GM18909 (cell line): Measurements from ENCODE around the gene BPTF.
"Not testable (repeated sequence)": the region's sequence is repeated elsewhere in the genome, so short reads cannot be mapped to it uniquely, and the experiment has no call there.

ENCODE experiments used
- ATAC-seq: cut with Tn5 transposase; IDR thresholded peaks from one replicate; pipeline ENCODE4 v1.9.1; 2021; ENCODE audit warnings: mild to moderate bottlenecking; ENCODE audit not compliant: unreplicated experiment, poor library complexity

BPTF gene, protein sequence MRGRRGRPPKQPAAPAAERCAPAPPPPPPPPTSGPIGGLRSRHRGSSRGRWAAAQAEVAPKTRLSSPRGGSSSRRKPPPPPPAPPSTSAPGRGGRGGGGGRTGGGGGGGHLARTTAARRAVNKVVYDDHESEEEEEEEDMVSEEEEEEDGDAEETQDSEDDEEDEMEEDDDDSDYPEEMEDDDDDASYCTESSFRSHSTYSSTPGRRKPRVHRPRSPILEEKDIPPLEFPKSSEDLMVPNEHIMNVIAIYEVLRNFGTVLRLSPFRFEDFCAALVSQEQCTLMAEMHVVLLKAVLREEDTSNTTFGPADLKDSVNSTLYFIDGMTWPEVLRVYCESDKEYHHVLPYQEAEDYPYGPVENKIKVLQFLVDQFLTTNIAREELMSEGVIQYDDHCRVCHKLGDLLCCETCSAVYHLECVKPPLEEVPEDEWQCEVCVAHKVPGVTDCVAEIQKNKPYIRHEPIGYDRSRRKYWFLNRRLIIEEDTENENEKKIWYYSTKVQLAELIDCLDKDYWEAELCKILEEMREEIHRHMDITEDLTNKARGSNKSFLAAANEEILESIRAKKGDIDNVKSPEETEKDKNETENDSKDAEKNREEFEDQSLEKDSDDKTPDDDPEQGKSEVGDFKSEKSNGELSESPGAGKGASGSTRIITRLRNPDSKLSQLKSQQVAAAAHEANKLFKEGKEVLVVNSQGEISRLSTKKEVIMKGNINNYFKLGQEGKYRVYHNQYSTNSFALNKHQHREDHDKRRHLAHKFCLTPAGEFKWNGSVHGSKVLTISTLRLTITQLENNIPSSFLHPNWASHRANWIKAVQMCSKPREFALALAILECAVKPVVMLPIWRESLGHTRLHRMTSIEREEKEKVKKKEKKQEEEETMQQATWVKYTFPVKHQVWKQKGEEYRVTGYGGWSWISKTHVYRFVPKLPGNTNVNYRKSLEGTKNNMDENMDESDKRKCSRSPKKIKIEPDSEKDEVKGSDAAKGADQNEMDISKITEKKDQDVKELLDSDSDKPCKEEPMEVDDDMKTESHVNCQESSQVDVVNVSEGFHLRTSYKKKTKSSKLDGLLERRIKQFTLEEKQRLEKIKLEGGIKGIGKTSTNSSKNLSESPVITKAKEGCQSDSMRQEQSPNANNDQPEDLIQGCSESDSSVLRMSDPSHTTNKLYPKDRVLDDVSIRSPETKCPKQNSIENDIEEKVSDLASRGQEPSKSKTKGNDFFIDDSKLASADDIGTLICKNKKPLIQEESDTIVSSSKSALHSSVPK (N-terminal part only)

GRCh38 chr17:67824735-67825626 is at the start of gene BPTF:
TSS of gene BPTF (plus strand) at chr17:67825503. CDS start at chr17:67825725, 222 bp downstream.
- ATAC-seq = peak; percentile 84

DNA sequence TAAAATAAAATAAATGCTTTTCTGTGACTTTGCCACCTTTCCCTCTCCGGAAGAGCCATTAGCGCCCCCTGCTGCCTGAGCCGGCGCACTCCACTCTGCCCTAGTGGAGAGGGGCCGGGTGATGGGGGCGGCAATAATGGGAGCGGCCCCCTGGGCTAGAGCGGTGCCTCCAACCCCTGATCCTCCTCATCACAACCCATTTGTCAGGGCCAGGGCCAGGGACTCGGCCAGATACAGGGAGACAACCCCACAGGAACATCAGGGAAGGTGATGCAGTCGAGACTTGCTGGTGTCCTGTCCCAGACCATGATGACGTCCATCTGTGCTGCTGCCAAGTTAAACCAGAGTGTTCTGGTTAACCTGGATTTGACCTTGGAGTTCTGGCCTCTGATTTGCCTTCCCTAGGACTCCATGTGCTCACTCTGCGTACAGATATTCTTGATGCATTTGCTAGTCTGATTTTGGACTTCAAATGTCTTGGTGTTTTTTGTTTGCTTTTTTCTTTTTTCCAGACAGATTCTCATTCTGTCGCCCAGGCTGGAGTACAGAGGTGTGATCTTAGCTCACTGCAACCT is 46.1 kb upstream of the BPTF start:
- no peak for ATAC-seq

- no peak for ATAC-seq
These were observed 40.8 kb upstream of the BPTF start for GRCh38 chr17:67784364-67785121.

- no peak for ATAC-seq
These were observed 40.2 kb upstream of the BPTF start for GRCh38 chr17:67785122-67785477.

DNA sequence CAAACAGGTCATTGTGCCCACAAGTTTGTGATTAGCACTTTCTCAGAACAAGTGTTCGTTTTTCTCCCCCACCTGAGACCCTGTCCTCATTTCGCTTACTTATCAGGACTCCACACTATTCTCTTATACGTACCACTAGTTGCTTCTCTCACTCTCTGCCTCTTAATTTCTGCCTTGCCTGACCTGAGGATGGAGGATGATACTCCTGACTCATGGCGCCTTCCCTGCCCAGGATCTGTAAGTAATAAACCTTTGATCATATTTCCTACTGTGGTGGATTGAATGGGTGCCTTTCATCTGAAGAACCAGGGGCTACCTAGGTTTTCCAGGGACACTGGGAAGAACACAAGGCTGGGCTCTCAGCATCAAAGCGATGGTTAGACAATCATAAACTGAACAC is 39.8 kb upstream of the BPTF start:
- ATAC-seq = no peak

DNA sequence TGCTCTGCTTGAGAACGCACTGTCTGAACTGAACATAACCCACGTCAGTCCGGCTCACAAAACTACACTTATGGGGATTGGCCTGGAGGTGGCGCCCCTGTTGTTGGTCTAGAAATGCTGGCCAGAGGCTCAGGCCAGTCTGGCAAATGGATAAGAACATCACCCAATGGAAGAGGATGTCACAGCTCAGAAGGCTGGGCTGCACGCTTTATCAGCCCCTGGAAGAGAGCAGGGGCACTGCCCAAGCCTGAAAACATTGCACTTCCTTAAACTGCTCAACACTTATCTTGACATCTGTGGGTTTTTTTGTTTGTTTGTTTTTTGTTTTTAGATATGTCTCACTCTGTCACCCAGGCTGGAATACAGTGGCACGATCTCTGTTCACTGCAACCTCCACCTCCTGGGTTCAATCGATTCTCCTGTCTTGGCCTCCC is 24.8 kb upstream of the BPTF start:
- peak; percentile 76 for ATAC-seq

GRCh38 chr17:67801626-67802175 is 23.6 kb upstream of the BPTF start:
- no peak for ATAC-seq

GRCh38 chr17:67810464-67810863 is 14.8 kb upstream of the BPTF start:
- no peak for ATAC-seq

- not testable (repeated sequence) for ATAC-seq
These were observed 12.9 kb upstream of the BPTF start for GRCh38 chr17:67812380-67812779.

GRCh38 chr17:67813803-67814180 is 11.5 kb upstream of the BPTF start:
- ATAC-seq = no peak

GRCh38 chr17:67818110-67819002 is 6.9 kb upstream of the BPTF start:
- peak; percentile 69 for ATAC-seq

GRCh38 chr17:67819722-67820121 is 5.6 kb upstream of the BPTF start:
- no peak for ATAC-seq

- ATAC-seq = no peak
These were observed 3.4 kb upstream of the BPTF start for GRCh38 chr17:67821871-67822367.

DNA sequence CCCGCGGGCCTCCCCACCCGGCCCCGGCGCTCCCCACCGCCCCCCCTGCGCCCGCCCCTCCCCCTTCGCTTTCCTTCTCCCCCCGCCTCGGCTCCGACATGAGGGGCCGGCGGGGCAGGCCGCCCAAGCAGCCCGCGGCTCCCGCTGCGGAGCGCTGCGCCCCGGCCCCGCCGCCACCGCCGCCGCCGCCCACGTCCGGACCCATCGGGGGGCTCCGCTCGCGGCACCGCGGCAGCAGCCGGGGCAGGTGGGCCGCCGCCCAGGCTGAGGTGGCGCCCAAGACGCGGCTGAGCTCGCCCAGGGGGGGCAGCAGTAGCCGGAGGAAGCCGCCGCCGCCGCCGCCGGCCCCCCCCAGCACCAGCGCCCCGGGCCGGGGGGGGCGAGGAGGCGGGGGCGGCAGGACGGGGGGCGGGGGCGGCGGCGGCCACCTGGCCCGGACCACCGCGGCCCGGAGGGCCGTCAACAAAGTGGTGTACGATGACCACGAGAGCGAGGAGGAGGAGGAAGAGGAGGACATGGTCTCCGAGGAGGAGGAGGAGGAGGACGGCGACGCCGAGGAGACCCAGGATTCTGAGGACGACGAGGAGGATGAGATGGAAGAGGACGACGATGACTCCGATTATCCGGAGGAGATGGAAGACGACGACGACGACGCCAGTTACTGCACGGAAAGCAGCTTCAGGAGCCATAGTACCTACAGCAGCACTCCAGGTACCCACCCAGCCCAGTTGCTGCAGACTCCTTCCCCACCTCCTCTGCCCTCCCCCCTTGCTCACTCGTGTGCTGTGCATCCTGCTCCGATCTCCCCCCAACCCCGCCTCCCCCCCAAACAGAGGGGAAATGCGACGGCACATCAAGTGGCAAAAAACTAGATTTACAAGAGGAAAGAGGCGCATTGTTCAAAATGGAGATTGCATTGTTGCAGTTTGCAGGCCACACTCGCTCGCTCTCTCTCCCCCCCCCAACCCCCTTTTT is 611 bp downstream of the BPTF start:
- peak; percentile 39 for ATAC-seq

GRCh38 chr17:67829331-67829730 is 4.0 kb downstream of the BPTF start:
- no peak for ATAC-seq

GRCh38 chr17:67830440-67830839 is 5.1 kb downstream of the BPTF start:
- no peak for ATAC-seq
